ENCODE data around the gene PSMC3IP.

Gene PSMC3IP

GRCh38 chr17:42537156-42537805, 40.2 kb downstream of the PSMC3IP start:
- no peak for DNase-seq

- peak; percentile 51 for DNase-seq
These were observed 41.0 kb downstream of the PSMC3IP start for GRCh38 chr17:42536372-42537155.

GRCh38 chr17:42536048-42536371, 41.5 kb downstream of the PSMC3IP start, which contains the start of gene NAGLU:
NAGLU (plus strand) TSS chr17:42536241; CDS start chr17:42536273, 32 bp downstream.
- DNase-seq: peak; percentile 70

GRCh38 chr17:42535155-42536047, 42.1 kb downstream of the PSMC3IP start:
- DNase-seq: no peak

GRCh38 chr17:42531455-42532354, 45.8 kb downstream of the PSMC3IP start:
- peak; percentile 12 for DNase-seq

GRCh38 chr17:42530952-42531454, 46.5 kb downstream of the PSMC3IP start:
- DNase-seq: no peak

- no peak for DNase-seq
These were observed 48.5 kb downstream of the PSMC3IP start for GRCh38 chr17:42529061-42529460.

GRCh38 chr17:42527932-42528331, 49.6 kb downstream of the PSMC3IP start:
- DNase-seq: no peak

- DNase-seq: no peak
These were observed 51.5 kb downstream of the PSMC3IP start for GRCh38 chr17:42526031-42526444.

- DNase-seq: no peak
These were observed 52.3 kb downstream of the PSMC3IP start for GRCh38 chr17:42525221-42525620.

GRCh38 chr17:42522798-42523278, 54.7 kb downstream of the PSMC3IP start:
- DNase-seq: no peak

All from activated T-cell treated with anti-CD3 and anti-CD28 coated beads for 4 hours (primary cell).